ENCODE measurements around the gene ZNF224. TPM values are rescaled to one million over a fixed set of nuclear protein-coding genes. Genes with fewer than 3 reads are reported as not detected.

Gene ZNF224
- 10 to 100 TPM; 35.4 to 37.8 TPM for total RNA-seq

GRCh38 chr19:44093931-44094765 is at the start of gene ZNF224:
ZNF224 (plus strand) TSS chr19:44094361; CDS start chr19:44097874, 3,513 bp downstream.
- peaks cover 16% of the 10 kb centered on the region for H3K4me1 Mint-ChIP-seq
- ChIA-PET POLR2A (interaction anchor here (0.6 to 2.3 kb wide), 12 partner anchors 8 to 406 kb away, joined by 3 to 15 read pairs (median 4); partner anchors contain the start of genes ZNF180, ZNF227, ZNF230 and ZNF283), CTCF (interaction anchor here (0.7 to 2.0 kb wide), 6 partner anchors 8 to 118 kb away, joined by 3 to 9 read pairs (median 4); partner anchors contain the start of gene ZNF227)
- no peaks in the 10 kb centered on the region for H3K27me3 Mint-ChIP-seq
- peak; percentile 88 for DNase-seq
- peaks cover 36% of the 10 kb centered on the region for H3K36me3 Mint-ChIP-seq (ENCODE audit: low read depth)
- H3K4me3 Mint-ChIP-seq: peak within 1 kb of the TSS; percentile 94
- peaks cover 15% of the 10 kb centered on the region for H3K9me3 Mint-ChIP-seq
- H3K27ac Mint-ChIP-seq: peak within 1 kb of the TSS; percentile 88

- Mint-ChIP-seq H3K27me3 (peaks cover 3% of the 10 kb centered on the region), H3K36me3 (ENCODE audit: low read depth) (peaks cover 9% of the 10 kb centered on the region), H3K9me3 (peaks cover 44% of the 10 kb centered on the region), H3K4me1 (peaks cover 16% of the 10 kb centered on the region), H3K27ac (no peak overlapping the region), H3K4me3 (peak overlapping the region; percentile 64)
- no peak for DNase-seq
- ChIA-PET POLR2A (no interaction called here), CTCF (interaction anchor here (0.6 kb wide), 1 partner anchor 640 kb away, joined by 4 read pairs; no protein-coding TSS in a partner anchor)
Observed at GRCh38 chr19:44050740-44051649, 43.2 kb upstream of the ZNF224 start.

GRCh38 chr19:44051650-44052402 is 42.3 kb upstream of the ZNF224 start, which contains the start of gene ZNF223:
ZNF223 (plus strand) TSS chr19:44052036; CDS start chr19:44055177, 3,141 bp downstream.
- Mint-ChIP-seq H3K36me3 (ENCODE audit: low read depth) (peaks cover 9% of the 10 kb centered on the region), H3K4me3 (peak within 1 kb of the TSS; percentile 64), H3K27me3 (peaks cover 3% of the 10 kb centered on the region), H3K9me3 (peaks cover 45% of the 10 kb centered on the region), H3K27ac (no peak within 1 kb of the TSS), H3K4me1 (peaks cover 16% of the 10 kb centered on the region)
- DNase-seq: peak; percentile 19
- ChIA-PET POLR2A (no interaction called here), CTCF (interaction anchor here (0.6 kb wide), 1 partner anchor 639 kb away, joined by 4 read pairs; no protein-coding TSS in a partner anchor)

- ChIA-PET CTCF (no interaction called here), POLR2A (no interaction called here)
- peaks cover 15% of the 10 kb centered on the region for H3K4me1 Mint-ChIP-seq
Observed at GRCh38 chr19:44055870-44056269, 38.3 kb upstream of the ZNF224 start.

GRCh38 chr19:44059229-44059628 is 34.9 kb upstream of the ZNF224 start:
- CTCF ChIA-PET: no interaction called here
- no peak overlapping the region for H3K27ac Mint-ChIP-seq
- no peaks in the 10 kb centered on the region for H3K4me1 Mint-ChIP-seq
- no peaks in the 10 kb centered on the region for H3K27me3 Mint-ChIP-seq
- H3K4me3 Mint-ChIP-seq: no peak overlapping the region
- H3K9me3 Mint-ChIP-seq: peaks cover 46% of the 10 kb centered on the region
- H3K36me3 Mint-ChIP-seq (ENCODE audit: low read depth): peaks cover 3% of the 10 kb centered on the region
- POLR2A ChIA-PET: no interaction called here
- DNase-seq: no peak

More at GRCh38 chr19:44055870-44056269, 38.3 kb upstream of the ZNF224 start:
- Mint-ChIP-seq H3K27me3 (peaks cover 2% of the 10 kb centered on the region), H3K4me3 (no peak overlapping the region), H3K27ac (no peak overlapping the region), H3K9me3 (peaks cover 51% of the 10 kb centered on the region), H3K36me3 (ENCODE audit: low read depth) (peaks cover 9% of the 10 kb centered on the region)
- no peak for DNase-seq

- Mint-ChIP-seq H3K9me3 (peaks cover 45% of the 10 kb centered on the region), H3K27me3 (no peaks in the 10 kb centered on the region), H3K4me1 (no peaks in the 10 kb centered on the region), H3K36me3 (ENCODE audit: low read depth) (peaks cover under 1% of the 10 kb centered on the region), H3K4me3 (no peak overlapping the region), H3K27ac (no peak overlapping the region)
- DNase-seq: no peak
- CTCF ChIA-PET: no interaction called here
- POLR2A ChIA-PET: no interaction called here
Observed at GRCh38 chr19:44061038-44061437, 33.1 kb upstream of the ZNF224 start.

GRCh38 chr19:44066305-44066704 is 27.9 kb upstream of the ZNF224 start:
- H3K27ac Mint-ChIP-seq: no peak overlapping the region
- POLR2A ChIA-PET: no interaction called here
- DNase-seq: no peak
- peaks cover 50% of the 10 kb centered on the region for H3K9me3 Mint-ChIP-seq
- no peak overlapping the region for H3K4me3 Mint-ChIP-seq
- peaks cover 4% of the 10 kb centered on the region for H3K4me1 Mint-ChIP-seq
- no peaks in the 10 kb centered on the region for H3K27me3 Mint-ChIP-seq
- peaks cover 16% of the 10 kb centered on the region for H3K36me3 Mint-ChIP-seq (ENCODE audit: low read depth)
- CTCF ChIA-PET: no interaction called here

- H3K27ac Mint-ChIP-seq: no peak overlapping the region
- H3K4me3 Mint-ChIP-seq: no peak overlapping the region
- peaks cover 24% of the 10 kb centered on the region for H3K36me3 Mint-ChIP-seq (ENCODE audit: low read depth)
- H3K9me3 Mint-ChIP-seq: peaks cover 49% of the 10 kb centered on the region
- H3K4me1 Mint-ChIP-seq: peaks cover 23% of the 10 kb centered on the region
- POLR2A ChIA-PET: no interaction called here
- CTCF ChIA-PET: no interaction called here
- no peak for DNase-seq
- no peaks in the 10 kb centered on the region for H3K27me3 Mint-ChIP-seq
Observed at GRCh38 chr19:44069415-44069814, 24.7 kb upstream of the ZNF224 start.

- H3K4me1 Mint-ChIP-seq: peaks cover 23% of the 10 kb centered on the region
- peak within 1 kb of the TSS; percentile 81 for H3K4me3 Mint-ChIP-seq
- ChIA-PET POLR2A (no interaction called here), CTCF (interaction anchor here (1.5 kb wide), 1 partner anchor 23 kb away, joined by 4 read pairs; no protein-coding TSS in a partner anchor)
- peaks cover 17% of the 10 kb centered on the region for H3K36me3 Mint-ChIP-seq (ENCODE audit: low read depth)
- H3K9me3 Mint-ChIP-seq: peaks cover 41% of the 10 kb centered on the region
- H3K27me3 Mint-ChIP-seq: no peaks in the 10 kb centered on the region
- H3K27ac Mint-ChIP-seq: peak within 1 kb of the TSS; percentile 17
- DNase-seq: peak; percentile 77
Observed at GRCh38 chr19:44071824-44072542, 22.2 kb upstream of the ZNF224 start, which contains the start of gene ZNF284. ZNF284 (plus strand) TSS chr19:44072159; CDS start chr19:44076390, 4,231 bp downstream.

GRCh38 chr19:44072543-44073401 is 21.4 kb upstream of the ZNF224 start:
- H3K27me3 Mint-ChIP-seq: no peaks in the 10 kb centered on the region
- POLR2A ChIA-PET: no interaction called here
- H3K9me3 Mint-ChIP-seq: peaks cover 36% of the 10 kb centered on the region
- peaks cover 19% of the 10 kb centered on the region for H3K36me3 Mint-ChIP-seq (ENCODE audit: low read depth)
- H3K4me3 Mint-ChIP-seq: peak overlapping the region; percentile 81
- no peak overlapping the region for H3K27ac Mint-ChIP-seq
- peaks cover 23% of the 10 kb centered on the region for H3K4me1 Mint-ChIP-seq
- CTCF ChIA-PET: interaction anchor here (1.5 kb wide), 1 partner anchor 23 kb away, joined by 4 read pairs; no protein-coding TSS in a partner anchor
- DNase-seq: no peak

- no peaks in the 10 kb centered on the region for H3K27me3 Mint-ChIP-seq
- peaks cover 19% of the 10 kb centered on the region for H3K36me3 Mint-ChIP-seq (ENCODE audit: low read depth)
- CTCF ChIA-PET: no interaction called here
- POLR2A ChIA-PET: no interaction called here
- H3K4me3 Mint-ChIP-seq: no peak overlapping the region
- no peak for DNase-seq
- H3K9me3 Mint-ChIP-seq: peaks cover 19% of the 10 kb centered on the region
- peaks cover 19% of the 10 kb centered on the region for H3K4me1 Mint-ChIP-seq
- H3K27ac Mint-ChIP-seq: no peak overlapping the region
Observed at GRCh38 chr19:44076325-44076724, 17.8 kb upstream of the ZNF224 start.

All from activated CD4-positive, alpha-beta memory T cell treated with anti-CD3 and anti-CD28 coated beads, Interleukin-2, amount 10 ng/mL, durations not matched to agents 7 days and 5 days (primary cell).